ENCODE measurements around the gene ZNF254. TPM values are rescaled to one million over a fixed set of nuclear protein-coding genes. Genes with fewer than 3 reads are reported as not detected.
A peak's percentile ranks its signal among the peaks of the same experiment; 100 is the strongest.

The ZNF254 gene
- total RNA-seq, 3 donors from 2014 or later (not counting 1 experiment from before 2014, with no cell fraction given): 16.7 to 20.5 (median 19.8) TPM

DNA sequence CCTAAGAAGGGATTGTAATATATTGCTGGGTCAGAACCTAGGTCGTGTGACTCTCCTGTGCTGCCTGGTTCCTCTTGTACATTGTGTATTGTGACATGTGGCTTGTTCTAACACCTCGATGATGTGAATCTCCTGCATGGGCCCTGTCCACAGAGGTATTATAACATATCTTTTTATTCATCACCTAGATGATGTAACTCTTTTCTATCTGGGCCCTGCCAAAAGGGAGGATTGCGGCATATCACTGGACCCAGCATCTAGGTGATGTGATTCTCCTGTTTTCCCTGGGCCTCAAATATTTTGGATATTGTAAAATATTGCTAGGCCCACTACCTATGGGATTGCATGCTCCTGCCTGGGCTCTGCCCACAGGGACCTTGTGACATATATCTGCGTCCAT, 33.4 kb upstream of the ZNF254 start:
- H3K27me3 ChIP-seq (ENCODE audit: control insufficient read depth, insufficient read depth, low read length): no peaks in the 10 kb centered on the region
- no peak overlapping the region for H3K27ac ChIP-seq (ENCODE audit: low read length)
- ATAC-seq: no peak
- H3K4me3 ChIP-seq (ENCODE audit: low read length): no peak overlapping the region
- H3K4me3 Mint-ChIP-seq: no peak overlapping the region
- no peak for DNase-seq
- TF ChIP-seq, protein P1, sequence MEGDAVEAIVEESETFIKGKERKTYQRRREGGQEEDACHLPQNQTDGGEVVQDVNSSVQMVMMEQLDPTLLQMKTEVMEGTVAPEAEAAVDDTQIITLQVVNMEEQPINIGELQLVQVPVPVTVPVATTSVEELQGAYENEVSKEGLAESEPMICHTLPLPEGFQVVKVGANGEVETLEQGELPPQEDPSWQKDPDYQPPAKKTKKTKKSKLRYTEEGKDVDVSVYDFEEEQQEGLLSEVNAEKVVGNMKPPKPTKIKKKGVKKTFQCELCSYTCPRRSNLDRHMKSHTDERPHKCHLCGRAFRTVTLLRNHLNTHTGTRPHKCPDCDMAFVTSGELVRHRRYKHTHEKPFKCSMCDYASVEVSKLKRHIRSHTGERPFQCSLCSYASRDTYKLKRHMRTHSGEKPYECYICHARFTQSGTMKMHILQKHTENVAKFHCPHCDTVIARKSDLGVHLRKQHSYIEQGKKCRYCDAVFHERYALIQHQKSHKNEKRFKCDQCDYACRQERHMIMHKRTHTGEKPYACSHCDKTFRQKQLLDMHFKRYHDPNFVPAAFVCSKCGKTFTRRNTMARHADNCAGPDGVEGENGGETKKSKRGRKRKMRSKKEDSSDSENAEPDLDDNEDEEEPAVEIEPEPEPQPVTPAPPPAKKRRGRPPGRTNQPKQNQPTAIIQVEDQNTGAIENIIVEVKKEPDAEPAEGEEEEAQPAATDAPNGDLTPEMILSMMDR (IDR thresholded peaks at IDR 0.05): no peak
- H3K27me3 Mint-ChIP-seq (ENCODE audit: low read depth in 2 of 2): no peaks in the 10 kb centered on the region
- peaks cover 59% of the 10 kb centered on the region for H3K36me3 ChIP-seq (ENCODE audit: control insufficient read depth, insufficient read depth, low read length)
- H3K27ac Mint-ChIP-seq: peak overlapping the region in 1 of 2 donors; percentile 60
- intact Hi-C loops (cut with micrococcal nuclease): no loop called here
- H3K9me3 ChIP-seq (ENCODE audit: control insufficient read depth, insufficient read depth, low read length): no peaks in the 10 kb centered on the region
- WGBS (ENCODE audit: insufficient coverage): 93% methylated on average over 4 of the region's 4 CpGs
- H3K36me3 Mint-ChIP-seq: peaks cover 27% of the 10 kb centered on the region
- no peaks in the 10 kb centered on the region for H3K4me1 ChIP-seq (ENCODE audit: control insufficient read depth, insufficient read depth, low read length)
- H3K4me1 Mint-ChIP-seq: peaks cover 20 to 49% of the 10 kb centered on the region in 2 donors
- no peaks in the 10 kb centered on the region for H3K9me3 Mint-ChIP-seq

GRCh38 chr19:24054044-24054935, 32.7 kb upstream of the ZNF254 start:
- Histone ChIP-seq H3K27me3 (ENCODE audit: control insufficient read depth, insufficient read depth, low read length) (no peaks in the 10 kb centered on the region), H3K4me3 (ENCODE audit: low read length) (no peak overlapping the region), H3K4me1 (ENCODE audit: control insufficient read depth, insufficient read depth, low read length) (no peaks in the 10 kb centered on the region), H3K27ac (ENCODE audit: low read length) (no peak overlapping the region), H3K36me3 (ENCODE audit: control insufficient read depth, insufficient read depth, low read length) (peaks cover 56% of the 10 kb centered on the region), H3K9me3 (ENCODE audit: control insufficient read depth, insufficient read depth, low read length) (no peaks in the 10 kb centered on the region)
- no peak overlapping the region for H3K4me3 Mint-ChIP-seq
- H3K36me3 Mint-ChIP-seq: peaks cover 20% of the 10 kb centered on the region
- ATAC-seq: peak in 1 of 3 donors; percentile 46
- no peaks in the 10 kb centered on the region for H3K9me3 Mint-ChIP-seq
- peak overlapping the region in 1 of 2 donors; percentile 60 for H3K27ac Mint-ChIP-seq
- TF ChIP-seq, protein P1 (IDR thresholded peaks at IDR 0.05): no peak
- 91% methylated on average over 5 of the region's 5 CpGs for WGBS (ENCODE audit: insufficient coverage)
- H3K4me1 Mint-ChIP-seq: peaks cover 20 to 52% of the 10 kb centered on the region in 2 donors
- H3K27me3 Mint-ChIP-seq (ENCODE audit: low read depth in 2 of 2): no peaks in the 10 kb centered on the region
- intact Hi-C loops (cut with micrococcal nuclease): no loop called here
- DNase-seq: no peak

DNA sequence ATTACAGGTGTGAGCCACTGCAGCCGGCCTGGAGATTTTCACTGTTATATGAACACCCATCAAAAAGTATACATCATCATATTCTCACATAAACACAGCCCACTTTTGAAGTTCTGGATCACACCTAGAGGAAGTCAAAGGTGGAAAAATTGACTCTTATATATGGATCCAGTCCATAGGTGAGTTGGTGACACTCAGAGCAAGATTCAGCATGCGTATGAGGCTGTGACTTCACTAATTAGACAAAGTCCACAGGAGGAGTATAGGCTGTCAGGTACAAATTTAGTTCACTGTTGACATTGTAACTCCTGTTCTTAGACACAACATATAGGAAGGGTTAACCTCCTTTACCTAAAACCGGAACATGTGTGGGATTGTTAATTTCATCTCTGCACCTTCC, 31.4 kb upstream of the ZNF254 start:
- no peak for DNase-seq
- WGBS (ENCODE audit: insufficient coverage): 87% methylated on average over 3 of the region's 3 CpGs
- no peak for ATAC-seq
- Histone ChIP-seq H3K27ac (ENCODE audit: low read length) (no peak overlapping the region), H3K9me3 (ENCODE audit: control insufficient read depth, insufficient read depth, low read length) (no peaks in the 10 kb centered on the region), H3K4me1 (ENCODE audit: control insufficient read depth, insufficient read depth, low read length) (no peaks in the 10 kb centered on the region), H3K4me3 (ENCODE audit: low read length) (no peak overlapping the region), H3K36me3 (ENCODE audit: control insufficient read depth, insufficient read depth, low read length) (peaks cover 46% of the 10 kb centered on the region), H3K27me3 (ENCODE audit: control insufficient read depth, insufficient read depth, low read length) (no peaks in the 10 kb centered on the region)
- H3K4me1 Mint-ChIP-seq: peaks cover 20 to 58% of the 10 kb centered on the region in 2 donors
- peaks cover 15% of the 10 kb centered on the region for H3K36me3 Mint-ChIP-seq
- intact Hi-C loops (cut with micrococcal nuclease): no loop called here
- TF ChIP-seq, protein P1 (IDR thresholded peaks at IDR 0.05): no peak
- H3K27ac Mint-ChIP-seq: peak overlapping the region in 1 of 2 donors; percentile 77
- no peaks in the 10 kb centered on the region for H3K9me3 Mint-ChIP-seq
- H3K4me3 Mint-ChIP-seq: no peak overlapping the region
- no peaks in the 10 kb centered on the region for H3K27me3 Mint-ChIP-seq (ENCODE audit: low read depth in 2 of 2)
